DMS153 treated with DMSO at 0.1 percent for 48 hours (cell line): ENCODE data around the gene PPM1H.
"Not testable (repeated sequence)": the region's sequence is repeated elsewhere in the genome, so short reads cannot be mapped to it uniquely, and the experiment has no call there.

Experiments used
- DNase-seq: peaks from one replicate; lab custom pipeline; 2025; ENCODE audit not compliant: unreplicated experiment; lab: John Stamatoyannopoulos, UW

Gene PPM1H

DNA sequence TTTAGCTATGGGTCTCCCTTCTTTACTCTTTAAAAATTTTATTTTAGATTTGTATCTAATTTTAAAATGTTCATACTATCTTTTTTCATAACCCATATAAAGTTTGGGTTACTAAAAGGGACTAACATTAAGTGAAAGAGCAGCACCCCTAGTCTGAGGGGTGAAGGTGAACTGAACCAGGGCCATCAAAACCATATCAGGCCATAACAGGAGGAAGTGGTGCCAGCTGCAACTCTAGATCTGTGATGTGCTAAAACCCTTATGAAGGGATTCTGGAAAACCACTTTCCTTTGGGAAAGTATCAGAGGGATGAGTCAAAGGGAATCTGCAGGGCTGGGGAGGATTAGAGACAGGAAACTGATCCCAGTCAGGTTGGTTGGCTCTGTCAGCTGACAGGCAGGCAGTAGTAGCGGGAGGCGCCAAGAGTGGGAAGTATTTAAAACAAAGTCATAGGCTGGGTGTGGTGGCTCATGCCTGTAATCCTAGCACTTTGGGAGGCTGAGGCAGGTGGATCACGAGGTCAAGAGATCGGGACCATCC is 162.5 kb downstream of the PPM1H start:
- DNase-seq = no peak

GRCh38 chr12:62771828-62772227 is 163.1 kb downstream of the PPM1H start:
- no peak for DNase-seq

- DNase-seq = no peak
Measured at GRCh38 chr12:62770381-62770780, 164.6 kb downstream of the PPM1H start.

- no peak for DNase-seq
Measured at GRCh38 chr12:62769076-62769619, 165.8 kb downstream of the PPM1H start.

DNA sequence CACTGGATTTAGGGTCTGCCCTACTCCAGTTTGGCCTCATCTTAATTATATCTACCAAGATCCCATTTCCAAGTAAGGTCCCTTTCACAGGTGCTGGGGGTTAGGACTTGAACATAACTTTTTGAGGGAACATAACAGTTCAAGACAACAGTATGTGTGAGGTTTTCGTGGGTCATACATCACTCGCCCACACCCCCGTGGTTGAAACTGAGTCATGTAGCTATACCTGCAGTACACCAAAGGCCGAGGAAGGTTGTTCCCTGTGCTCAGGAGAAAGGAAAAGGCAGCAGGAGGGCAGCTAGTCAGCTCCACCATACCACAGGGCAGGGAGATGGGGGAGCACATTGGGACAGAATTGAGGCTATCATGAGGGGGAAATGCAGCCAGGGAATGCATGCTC is 167.0 kb downstream of the PPM1H start:
- DNase-seq = no peak

GRCh38 chr12:62767496-62767895 is 167.5 kb downstream of the PPM1H start:
- DNase-seq = no peak

- DNase-seq = no peak
Measured at GRCh38 chr12:62766496-62766895, 168.5 kb downstream of the PPM1H start.

- no peak for DNase-seq
Measured at GRCh38 chr12:62763861-62764645, 170.9 kb downstream of the PPM1H start.

- no peak for DNase-seq
Measured at GRCh38 chr12:62763312-62763711, 171.6 kb downstream of the PPM1H start.

DNA sequence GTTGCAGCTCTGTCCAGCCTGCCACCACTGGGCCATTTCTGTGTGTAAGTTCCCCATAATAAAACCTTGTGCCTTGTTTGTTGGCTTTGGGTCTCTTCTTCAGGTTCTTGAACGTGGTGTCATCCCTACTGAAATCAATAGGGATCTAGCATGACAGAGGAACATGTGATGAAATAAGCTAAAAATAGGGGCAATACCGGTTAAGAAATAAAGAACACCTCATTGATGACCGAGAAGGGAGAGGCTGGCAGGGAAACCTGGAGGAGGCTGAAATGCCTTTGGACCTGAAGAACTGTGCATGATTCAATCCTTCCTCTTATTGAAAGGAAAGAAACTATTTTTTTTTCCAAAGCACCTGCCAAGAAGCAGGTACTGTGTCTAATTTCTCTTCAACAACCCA is 172.3 kb downstream of the PPM1H start:
- no peak for DNase-seq

DNA sequence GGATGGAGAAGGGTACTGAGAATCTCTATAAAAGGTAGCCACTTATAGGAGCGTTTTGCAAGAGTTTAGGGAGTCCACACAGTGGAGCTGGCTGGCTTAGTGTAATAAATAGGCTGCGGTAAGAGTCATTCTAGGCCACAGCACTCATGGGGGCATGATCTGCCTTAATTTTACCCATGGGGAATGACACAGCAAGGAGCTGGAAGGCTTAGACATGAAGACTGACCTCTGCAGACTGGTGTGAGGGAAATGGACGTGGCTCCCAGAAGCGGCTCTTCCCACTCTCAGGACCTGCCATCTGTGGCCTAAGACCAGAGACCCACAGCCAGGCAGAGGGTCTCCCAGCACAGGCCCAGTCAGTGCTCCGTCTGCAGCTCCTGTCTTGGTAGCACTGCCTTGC is 173.3 kb downstream of the PPM1H start:
- no peak for DNase-seq

- no peak for DNase-seq
Measured at GRCh38 chr12:62760779-62761178, 174.2 kb downstream of the PPM1H start.

- not testable (repeated sequence) for DNase-seq
Measured at GRCh38 chr12:62760341-62760740, 174.6 kb downstream of the PPM1H start.

DNA sequence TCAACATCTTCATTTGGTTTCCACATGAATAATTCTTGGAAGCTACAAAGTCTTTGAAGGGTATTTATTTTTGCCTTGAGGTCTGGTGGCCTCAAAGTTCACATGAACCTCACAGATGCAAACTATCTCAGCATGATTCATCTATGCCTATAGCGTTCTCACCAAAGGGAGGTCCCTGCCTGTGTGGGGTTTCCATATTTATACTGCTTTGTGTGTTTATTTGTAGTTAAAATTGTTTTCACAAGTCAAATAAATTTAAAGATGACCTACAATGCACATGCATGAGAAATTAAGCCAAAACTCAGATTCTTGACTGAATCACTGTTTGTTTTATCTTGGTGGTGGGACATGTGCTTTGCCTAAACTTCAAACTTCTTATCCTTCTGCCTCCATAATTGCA is 176.7 kb downstream of the PPM1H start:
- DNase-seq = no peak

DNA sequence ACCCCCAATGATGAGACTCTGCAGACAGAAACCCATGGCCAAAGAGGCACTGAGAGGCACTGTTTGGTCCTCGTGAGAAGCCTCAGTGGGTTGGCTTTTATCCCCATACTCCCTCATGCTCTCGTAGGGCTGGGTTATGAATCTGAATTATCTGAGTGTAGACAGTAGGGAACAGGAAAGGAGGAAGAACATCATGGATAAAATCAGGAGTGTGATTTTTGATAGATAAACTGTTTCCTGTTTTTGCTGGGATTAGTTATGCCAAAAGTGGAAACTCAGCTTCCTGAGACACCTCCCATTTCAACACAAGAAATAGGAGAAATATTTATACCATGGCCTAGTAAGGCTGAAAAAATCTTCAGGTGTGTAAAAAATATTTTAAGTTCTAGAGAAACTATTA is 177.9 kb downstream of the PPM1H start:
- DNase-seq = no peak

DNA sequence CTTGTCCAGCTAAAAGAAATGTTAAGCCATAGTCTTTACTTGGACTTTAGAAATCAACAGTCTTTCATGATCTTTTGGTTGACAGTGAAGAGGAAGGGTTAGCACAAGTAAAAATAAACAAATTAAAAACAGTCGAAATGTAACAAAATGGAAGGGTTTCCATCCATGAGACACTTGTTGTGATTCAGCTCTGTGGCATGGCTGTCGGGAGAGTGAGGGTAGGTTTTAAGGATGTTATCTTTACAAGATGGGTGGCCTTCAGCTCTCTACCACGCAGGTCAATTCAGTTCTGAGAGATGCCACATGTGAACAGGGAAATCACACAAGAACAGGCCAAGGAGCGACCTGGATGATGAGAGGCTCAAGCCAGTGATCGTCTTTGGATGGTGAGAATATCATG is 180.2 kb downstream of the PPM1H start:
- DNase-seq = no peak

DNA sequence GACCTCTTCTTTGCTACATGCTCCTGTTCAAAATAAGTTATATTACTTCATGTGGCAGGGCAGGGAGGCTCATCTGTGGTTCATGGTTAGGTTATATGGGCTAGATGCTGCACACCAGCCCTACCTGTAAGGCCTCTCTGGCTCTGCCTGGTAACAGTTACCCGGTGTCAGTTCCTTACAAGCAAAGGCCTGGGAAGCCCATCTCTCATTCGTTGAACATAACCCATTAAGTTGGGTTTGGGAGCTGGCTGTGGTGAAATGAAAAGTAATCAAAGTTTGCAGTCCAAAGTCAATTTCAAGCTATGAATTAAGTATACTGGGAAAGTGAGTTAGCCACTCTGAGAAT is 183.2 kb downstream of the PPM1H start:
- no peak for DNase-seq

DNA sequence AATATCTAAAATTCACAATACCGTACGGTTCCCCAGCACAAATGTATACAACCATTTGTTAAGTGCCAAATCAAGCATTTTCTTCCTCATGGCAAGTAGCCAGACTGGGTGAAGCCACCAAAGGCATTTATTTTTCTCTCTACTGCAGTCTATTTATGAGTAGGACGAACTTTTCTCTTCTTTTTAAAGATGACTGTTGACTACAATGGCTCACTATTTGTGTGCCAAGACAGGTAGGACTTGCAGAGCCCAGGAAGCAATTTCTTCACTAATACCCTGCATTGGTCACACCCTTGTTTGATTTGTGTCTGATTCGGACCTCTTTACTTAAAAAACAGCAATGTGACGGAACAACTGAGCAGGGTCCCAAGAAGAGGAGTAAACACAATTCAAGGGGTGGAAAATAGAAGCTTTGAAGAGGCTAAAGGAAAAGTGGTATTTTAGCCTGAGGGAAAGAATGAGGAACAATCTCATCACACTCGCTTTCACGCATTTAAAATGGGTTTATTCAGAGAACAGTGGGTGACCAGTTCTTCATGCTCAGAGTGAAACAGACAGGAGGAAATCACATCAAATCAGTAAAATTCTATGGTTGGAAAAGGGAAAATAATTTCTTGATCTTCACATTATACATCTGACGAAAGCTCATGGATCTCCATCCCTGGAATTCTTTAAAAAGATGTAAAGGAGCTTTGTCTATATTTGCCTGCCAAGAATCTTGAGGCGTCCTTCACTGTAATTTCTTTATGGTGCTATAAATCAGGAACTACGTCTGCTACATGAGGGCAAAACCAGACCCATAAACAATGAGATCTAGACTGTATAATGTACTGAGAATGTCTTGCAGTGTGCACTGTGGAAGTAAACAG is 183.8 kb downstream of the PPM1H start:
- no peak for DNase-seq

DNA sequence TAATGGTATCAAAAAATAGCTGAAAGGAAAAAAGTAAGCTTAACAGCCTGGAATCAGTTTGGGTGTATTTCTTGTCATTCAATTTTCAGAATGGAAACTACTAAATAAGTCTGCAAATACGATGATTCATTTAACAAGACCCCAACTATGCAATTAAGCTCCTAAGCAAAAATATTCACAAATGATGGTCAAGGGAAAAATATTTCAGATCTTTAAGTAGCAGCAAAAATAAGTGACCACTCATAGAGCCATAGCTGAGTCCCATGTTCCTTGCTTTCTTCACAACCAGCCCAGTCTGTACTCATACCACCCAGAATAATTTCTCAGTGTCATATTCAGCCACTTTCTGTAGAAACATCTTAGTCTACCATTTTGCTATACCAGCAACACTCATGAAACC is 185.4 kb downstream of the PPM1H start:
- DNase-seq = no peak

- DNase-seq = no peak
Measured at GRCh38 chr12:62748941-62749468, 185.9 kb downstream of the PPM1H start.

DNA sequence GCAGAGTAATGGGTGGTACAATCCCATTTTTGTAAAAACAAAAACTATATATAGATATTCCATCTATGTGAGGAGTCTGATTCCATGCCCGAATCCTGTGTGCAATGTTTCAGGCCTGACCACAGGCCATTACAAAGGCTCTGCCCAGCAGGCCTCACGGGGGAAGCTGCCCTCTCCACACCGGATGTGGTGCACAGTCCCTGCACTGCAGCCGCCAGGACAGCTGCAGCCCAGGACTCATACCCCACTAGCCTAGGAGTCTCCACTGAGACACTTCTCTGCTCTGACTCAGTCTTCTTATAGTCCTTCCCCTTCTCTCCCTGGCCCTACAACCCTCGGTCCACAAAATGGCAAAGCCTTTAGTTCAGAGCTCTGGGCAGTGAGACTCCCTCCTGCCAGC is 190.4 kb downstream of the PPM1H start:
- DNase-seq = no peak
